ENCODE data around the gene GMDS. TPM values are rescaled to one million over a fixed set of nuclear protein-coding genes. Genes with fewer than 3 reads are reported as not detected.

GMDS gene
- total RNA-seq, 3 donors from 2014 or later (not counting 1 experiment from before 2014, with no cell fraction given): 23.6 to 31.0 (median 26.4) TPM

GRCh38 chr6:2141644-2142290 is 103.6 kb downstream of the GMDS start:
- no peaks in the 10 kb centered on the region for H3K27me3 Mint-ChIP-seq (ENCODE audit: low read depth in 2 of 2)
- 48% methylated on average over 16 of the region's 16 CpGs for WGBS (ENCODE audit: insufficient coverage)
- no peaks in the 10 kb centered on the region for H3K9me3 ChIP-seq (ENCODE audit: control insufficient read depth, insufficient read depth, low read length)
- no peaks in the 10 kb centered on the region for H3K9me3 Mint-ChIP-seq
- TF ChIP-seq, protein P1, sequence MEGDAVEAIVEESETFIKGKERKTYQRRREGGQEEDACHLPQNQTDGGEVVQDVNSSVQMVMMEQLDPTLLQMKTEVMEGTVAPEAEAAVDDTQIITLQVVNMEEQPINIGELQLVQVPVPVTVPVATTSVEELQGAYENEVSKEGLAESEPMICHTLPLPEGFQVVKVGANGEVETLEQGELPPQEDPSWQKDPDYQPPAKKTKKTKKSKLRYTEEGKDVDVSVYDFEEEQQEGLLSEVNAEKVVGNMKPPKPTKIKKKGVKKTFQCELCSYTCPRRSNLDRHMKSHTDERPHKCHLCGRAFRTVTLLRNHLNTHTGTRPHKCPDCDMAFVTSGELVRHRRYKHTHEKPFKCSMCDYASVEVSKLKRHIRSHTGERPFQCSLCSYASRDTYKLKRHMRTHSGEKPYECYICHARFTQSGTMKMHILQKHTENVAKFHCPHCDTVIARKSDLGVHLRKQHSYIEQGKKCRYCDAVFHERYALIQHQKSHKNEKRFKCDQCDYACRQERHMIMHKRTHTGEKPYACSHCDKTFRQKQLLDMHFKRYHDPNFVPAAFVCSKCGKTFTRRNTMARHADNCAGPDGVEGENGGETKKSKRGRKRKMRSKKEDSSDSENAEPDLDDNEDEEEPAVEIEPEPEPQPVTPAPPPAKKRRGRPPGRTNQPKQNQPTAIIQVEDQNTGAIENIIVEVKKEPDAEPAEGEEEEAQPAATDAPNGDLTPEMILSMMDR (IDR thresholded peaks at IDR 0.05): no peak
- H3K4me1 Mint-ChIP-seq: peaks cover 44 to 52% of the 10 kb centered on the region in 2 donors
- intact Hi-C loops (cut with micrococcal nuclease): no loop called here
- peak overlapping the region in 1 of 2 donors; percentile 36 for H3K27ac Mint-ChIP-seq
- no peaks in the 10 kb centered on the region for H3K27me3 ChIP-seq (ENCODE audit: control insufficient read depth, insufficient read depth, low read length)
- H3K4me3 Mint-ChIP-seq: no peak overlapping the region
- ATAC-seq (peak in 2 of 3 donors; percentile 31 to 44), DNase-seq (no peak)
- no peaks in the 10 kb centered on the region for H3K36me3 ChIP-seq (ENCODE audit: control insufficient read depth, insufficient read depth, low read length)
- no peak overlapping the region for H3K27ac ChIP-seq (ENCODE audit: low read length)
- H3K4me1 ChIP-seq (ENCODE audit: control insufficient read depth, insufficient read depth, low read length): peaks cover 20% of the 10 kb centered on the region
- no peak overlapping the region for H3K4me3 ChIP-seq (ENCODE audit: low read length)
- H3K36me3 Mint-ChIP-seq: no peaks in the 10 kb centered on the region

GRCh38 chr6:2140438-2141128 is 104.8 kb downstream of the GMDS start:
- Mint-ChIP-seq H3K27me3 (ENCODE audit: low read depth in 2 of 2) (no peaks in the 10 kb centered on the region), H3K9me3 (no peaks in the 10 kb centered on the region), H3K4me1 (peaks cover 44 to 52% of the 10 kb centered on the region in 2 donors), H3K4me3 (no peak overlapping the region), H3K27ac (no peak overlapping the region), H3K36me3 (no peaks in the 10 kb centered on the region)
- DNase-seq: no peak
- no peak for ATAC-seq
- TF ChIP-seq, protein P1 (IDR thresholded peaks at IDR 0.05): no peak
- WGBS (ENCODE audit: insufficient coverage): 80% methylated on average over 6 of the region's 6 CpGs
- no peaks in the 10 kb centered on the region for H3K9me3 ChIP-seq (ENCODE audit: control insufficient read depth, insufficient read depth, low read length)
- no peak overlapping the region for H3K27ac ChIP-seq (ENCODE audit: low read length)
- no peaks in the 10 kb centered on the region for H3K27me3 ChIP-seq (ENCODE audit: control insufficient read depth, insufficient read depth, low read length)
- H3K4me1 ChIP-seq (ENCODE audit: control insufficient read depth, insufficient read depth, low read length): peaks cover 20% of the 10 kb centered on the region
- intact Hi-C loops (cut with micrococcal nuclease): no loop called here
- no peaks in the 10 kb centered on the region for H3K36me3 ChIP-seq (ENCODE audit: control insufficient read depth, insufficient read depth, low read length)
- no peak overlapping the region for H3K4me3 ChIP-seq (ENCODE audit: low read length)

DNA sequence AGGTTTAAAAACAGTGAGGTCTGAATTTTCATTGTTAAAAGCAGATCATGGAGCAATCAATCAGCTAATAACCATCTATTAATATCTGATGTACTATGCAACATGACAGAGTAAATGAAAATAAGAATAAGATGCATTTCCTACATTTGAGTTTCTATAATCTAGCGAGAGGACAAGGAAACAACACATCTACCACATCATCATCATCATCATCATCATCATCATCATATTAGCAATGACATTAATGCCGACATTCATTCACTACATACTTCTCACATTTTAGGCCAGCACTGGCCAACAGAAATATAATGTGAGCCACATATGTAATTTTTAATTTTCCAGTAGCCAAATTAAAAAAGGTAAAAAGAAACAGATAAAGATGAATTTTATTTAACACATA is 110.0 kb downstream of the GMDS start:
- H3K4me3 Mint-ChIP-seq: no peak overlapping the region
- Histone ChIP-seq H3K4me3 (ENCODE audit: low read length) (no peak overlapping the region), H3K9me3 (ENCODE audit: control insufficient read depth, insufficient read depth, low read length) (no peaks in the 10 kb centered on the region), H3K36me3 (ENCODE audit: control insufficient read depth, insufficient read depth, low read length) (no peaks in the 10 kb centered on the region), H3K27ac (ENCODE audit: low read length) (no peak overlapping the region), H3K4me1 (ENCODE audit: control insufficient read depth, insufficient read depth, low read length) (no peaks in the 10 kb centered on the region), H3K27me3 (ENCODE audit: control insufficient read depth, insufficient read depth, low read length) (no peaks in the 10 kb centered on the region)
- no peaks in the 10 kb centered on the region for H3K27me3 Mint-ChIP-seq (ENCODE audit: low read depth in 2 of 2)
- no peak overlapping the region for H3K27ac Mint-ChIP-seq
- ATAC-seq (no peak), DNase-seq (no peak)
- intact Hi-C loops (cut with micrococcal nuclease): no loop called here
- H3K4me1 Mint-ChIP-seq: peaks cover 11 to 16% of the 10 kb centered on the region in 2 donors
- 85% methylated on average over 2 of the region's 2 CpGs for WGBS (ENCODE audit: insufficient coverage)
- TF ChIP-seq, protein P1 (IDR thresholded peaks at IDR 0.05): no peak
- H3K36me3 Mint-ChIP-seq: no peaks in the 10 kb centered on the region
- H3K9me3 Mint-ChIP-seq: no peaks in the 10 kb centered on the region
